GM18907 (cell line): Measurements from ENCODE around the gene MCM6.

Experiments
- ATAC-seq: cut with Tn5 transposase; IDR thresholded peaks from one replicate; pipeline ENCODE4 v1.9.1; 2021; ENCODE audit warnings: mild to moderate bottlenecking, moderate library complexity; ENCODE audit not compliant: unreplicated experiment

Gene MCM6

DNA sequence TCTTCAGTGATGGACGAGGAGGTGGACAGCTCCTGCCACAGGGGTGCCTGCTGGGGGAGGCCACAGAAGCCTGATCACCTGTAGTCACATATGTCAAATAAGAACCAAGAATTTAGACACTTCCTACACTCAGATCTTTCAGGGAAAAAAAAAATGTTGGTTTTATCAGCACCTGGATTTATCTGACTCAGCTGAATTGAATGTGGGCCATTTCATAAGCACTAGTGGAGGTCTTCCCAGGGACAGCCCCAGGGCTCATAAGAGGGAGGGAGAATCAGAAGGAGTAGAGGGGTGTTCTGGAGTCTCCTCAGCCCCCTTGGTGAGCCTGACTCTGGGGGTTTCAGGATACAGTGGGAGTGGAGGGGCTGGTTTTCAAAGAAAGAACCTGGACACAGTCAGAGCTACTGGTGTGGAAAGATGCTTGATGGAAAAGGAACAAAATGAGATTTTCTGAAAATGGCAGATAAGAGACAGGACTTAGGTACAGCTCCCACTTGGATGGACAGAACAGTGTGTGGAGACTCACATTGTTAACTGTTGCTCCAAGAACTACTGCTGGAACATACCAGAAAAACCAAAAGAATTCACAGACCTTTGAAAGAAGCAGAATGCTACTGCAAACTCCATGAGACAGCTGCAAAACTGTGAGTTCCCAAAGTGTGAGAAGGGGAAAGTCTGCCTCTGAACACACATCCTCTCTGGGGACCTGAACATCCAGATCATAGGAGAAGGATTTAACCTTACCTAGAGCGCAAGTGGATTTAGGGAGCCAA, 84.6 kb downstream of the MCM6 start:
- no peak for ATAC-seq

DNA sequence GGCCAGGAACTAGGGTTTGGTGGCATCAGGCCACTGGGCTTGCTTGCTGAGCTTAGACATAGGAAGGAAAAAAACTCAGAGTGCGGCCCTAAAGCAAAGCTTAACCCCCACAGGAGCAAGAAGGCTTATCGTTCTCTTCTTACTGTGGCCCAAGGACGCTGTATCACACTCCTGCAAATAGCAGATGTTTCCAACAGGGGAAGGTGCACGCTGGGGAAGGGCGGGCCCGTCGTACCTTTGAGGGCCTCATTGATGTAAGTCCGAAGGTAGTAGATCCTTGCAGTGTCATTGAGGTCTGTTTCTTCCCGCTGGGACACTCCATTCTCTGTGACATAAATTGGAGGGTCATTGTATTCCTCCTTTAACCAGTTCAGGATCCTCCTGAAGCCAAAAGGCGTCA, 85.8 kb downstream of the MCM6 start:
- ATAC-seq, result no peak
